Brain microvascular endothelial cell (primary cell): Measurements from ENCODE around the gene EIF3K.

Experiments
- DNase-seq: peaks from one replicate; pipeline ENCODE4 v3.0.0-alpha.2; 2020
- H3K27ac ChIP-seq: fragments of 250-450 bp; sonication (Bioruptor Pico); 2 replicates; pipeline ENCODE4 v1.5.1; 2020; ENCODE audit warnings: mild to moderate bottlenecking, moderate library complexity
- H3K27me3 ChIP-seq: fragments of 250-450 bp; sonication (Bioruptor Pico); replicated peaks from 2 replicates; pipeline ENCODE4 v1.5.1; 2020; ENCODE audit warnings: mild to moderate bottlenecking
- H3K36me3 ChIP-seq: fragments of 250-450 bp; sonication (Bioruptor Pico); replicated peaks from 2 replicates; pipeline ENCODE4 v1.5.1; 2020; ENCODE audit warnings: mild to moderate bottlenecking
- H3K4me3 ChIP-seq: 2 replicates; pipeline ENCODE4 v1.5.1; 2011; ENCODE audit warnings: low read depth, mild to moderate bottlenecking, control low read depth, low read length, moderate library complexity
- in situ Hi-C: cut with HindIII; loops from 2 replicates; pipeline ENCODE4 v1.10.0; 2017; ENCODE audit warnings: low sequenced_read_pairs, low pct_ligation_motif_present
- TF ChIP-seq, protein P1 (sequence below): IDR thresholded peaks from 2 replicates; pipeline ENCODE4 v1.5.1; 2011; ENCODE audit warnings: low read depth, mild to moderate bottlenecking, moderate library complexity, low read length, control low read depth, inconsistent platforms; ENCODE audit errors: missing control alignments

EIF3K gene

DNA sequence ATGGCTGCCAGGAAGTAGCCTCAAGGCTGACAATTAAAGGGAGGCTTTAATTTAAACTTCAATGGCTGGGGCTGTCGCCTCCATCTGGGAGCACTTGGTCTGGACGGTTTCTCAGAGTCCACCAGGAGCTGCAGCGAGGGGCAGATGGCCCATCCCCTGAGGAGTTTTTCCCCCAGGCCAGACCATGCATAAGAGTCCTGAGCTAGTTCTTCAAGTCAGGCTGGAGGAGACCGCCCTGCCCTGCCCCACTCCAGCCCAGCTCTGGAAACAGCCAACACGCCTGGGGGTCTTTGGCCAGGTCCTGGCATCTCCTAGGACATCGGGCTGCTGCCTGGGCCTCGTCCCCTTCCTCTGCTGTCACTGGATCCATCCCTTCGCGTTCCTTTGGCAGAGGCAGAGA lies 23.2 kb downstream of the EIF3K start:
- H3K36me3 ChIP-seq = peaks cover 3% of the 10 kb centered on the region
- H3K27ac ChIP-seq = no peak overlapping the region
- in situ Hi-C loops = no loop called here
- TF ChIP-seq, protein P1, sequence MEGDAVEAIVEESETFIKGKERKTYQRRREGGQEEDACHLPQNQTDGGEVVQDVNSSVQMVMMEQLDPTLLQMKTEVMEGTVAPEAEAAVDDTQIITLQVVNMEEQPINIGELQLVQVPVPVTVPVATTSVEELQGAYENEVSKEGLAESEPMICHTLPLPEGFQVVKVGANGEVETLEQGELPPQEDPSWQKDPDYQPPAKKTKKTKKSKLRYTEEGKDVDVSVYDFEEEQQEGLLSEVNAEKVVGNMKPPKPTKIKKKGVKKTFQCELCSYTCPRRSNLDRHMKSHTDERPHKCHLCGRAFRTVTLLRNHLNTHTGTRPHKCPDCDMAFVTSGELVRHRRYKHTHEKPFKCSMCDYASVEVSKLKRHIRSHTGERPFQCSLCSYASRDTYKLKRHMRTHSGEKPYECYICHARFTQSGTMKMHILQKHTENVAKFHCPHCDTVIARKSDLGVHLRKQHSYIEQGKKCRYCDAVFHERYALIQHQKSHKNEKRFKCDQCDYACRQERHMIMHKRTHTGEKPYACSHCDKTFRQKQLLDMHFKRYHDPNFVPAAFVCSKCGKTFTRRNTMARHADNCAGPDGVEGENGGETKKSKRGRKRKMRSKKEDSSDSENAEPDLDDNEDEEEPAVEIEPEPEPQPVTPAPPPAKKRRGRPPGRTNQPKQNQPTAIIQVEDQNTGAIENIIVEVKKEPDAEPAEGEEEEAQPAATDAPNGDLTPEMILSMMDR = no peak
- H3K27me3 ChIP-seq = no peaks in the 10 kb centered on the region
- no peak for DNase-seq
- H3K4me3 ChIP-seq = no peak overlapping the region

DNA sequence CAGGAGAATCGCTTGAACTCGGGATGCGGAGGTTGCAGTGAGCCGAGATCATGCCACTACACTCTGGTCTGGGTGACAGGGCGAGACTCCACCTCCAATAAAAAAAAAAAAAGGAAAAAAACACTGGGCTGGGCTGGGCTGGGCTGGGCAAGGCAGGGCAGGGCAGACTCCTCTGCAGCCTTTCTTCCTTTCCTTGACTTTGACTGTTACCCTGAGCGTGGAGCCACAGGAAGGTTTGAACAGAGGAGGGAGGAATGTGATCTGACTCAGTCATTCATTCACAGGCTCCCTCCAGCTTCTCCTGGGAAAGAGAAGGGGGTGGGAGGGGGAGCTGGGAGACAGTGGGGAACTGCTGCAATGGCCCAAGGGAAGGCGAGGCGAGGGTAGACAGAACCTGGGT lies 25.7 kb downstream of the EIF3K start:
- in situ Hi-C loops = no loop called here
- no peak overlapping the region for H3K4me3 ChIP-seq
- H3K36me3 ChIP-seq = no peaks in the 10 kb centered on the region
- no peaks in the 10 kb centered on the region for H3K27me3 ChIP-seq
- H3K27ac ChIP-seq = no peak overlapping the region
- TF ChIP-seq, protein P1 = no peak
- no peak for DNase-seq

GRCh38 chr19:38647368-38647965 lies 28.5 kb downstream of the EIF3K start, which contains the start of gene ACTN4:
Gene ACTN4, plus strand, starts transcription at chr19:38647649. Its CDS starts 97 bp downstream, at chr19:38647746.
- H3K27ac ChIP-seq = peak within 1 kb of the TSS; percentile 33
- TF ChIP-seq, protein P1 = no peak
- no peaks in the 10 kb centered on the region for H3K27me3 ChIP-seq
- in situ Hi-C loops = no loop called here
- H3K36me3 ChIP-seq = no peaks in the 10 kb centered on the region
- H3K4me3 ChIP-seq = peak within 1 kb of the TSS; percentile 94
- peak; percentile 97 for DNase-seq

DNA sequence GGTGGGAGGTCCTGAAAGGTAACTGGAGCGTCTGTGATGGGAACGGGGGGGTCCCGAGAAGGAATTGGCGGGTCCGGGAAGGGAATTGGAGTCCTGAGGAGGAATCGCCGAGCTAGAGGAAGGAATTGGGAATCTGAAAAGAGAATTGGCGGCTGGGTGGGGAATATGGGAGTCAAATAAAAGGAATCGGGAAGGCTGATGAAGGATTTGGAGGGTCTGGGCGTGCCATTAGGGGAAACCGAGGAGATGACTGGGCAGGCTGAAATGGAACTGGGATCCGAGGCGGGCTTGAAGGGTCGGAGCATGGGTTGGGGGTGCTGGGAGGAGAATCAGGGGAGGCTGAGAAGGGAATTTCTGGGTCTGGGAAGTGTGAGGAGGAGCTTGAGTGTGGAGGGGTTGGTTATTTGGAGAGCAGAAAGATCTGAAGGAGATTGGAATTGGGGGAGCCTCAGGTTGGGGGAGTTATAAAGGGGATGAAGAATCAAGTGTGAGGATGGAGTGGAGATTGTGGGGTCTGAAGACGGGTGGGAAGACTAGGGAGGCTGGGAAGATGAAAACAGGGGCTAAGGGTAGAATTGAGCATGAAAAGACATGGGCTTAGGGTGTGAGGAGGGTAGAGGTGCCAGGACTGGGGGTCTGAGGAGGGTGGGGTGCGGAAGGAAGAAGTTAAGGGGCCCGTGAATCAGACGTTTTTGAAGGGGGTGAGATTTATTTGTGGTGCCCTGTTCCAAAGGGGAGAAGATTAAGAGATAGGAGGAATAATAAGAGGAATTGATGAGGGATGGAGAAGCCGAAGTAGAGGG lies 29.2 kb downstream of the EIF3K start:
- in situ Hi-C loops = no loop called here
- TF ChIP-seq, protein P1 = no peak

GRCh38 chr19:38648769-38649304 lies 29.8 kb downstream of the EIF3K start:
- no peaks in the 10 kb centered on the region for H3K36me3 ChIP-seq
- H3K27ac ChIP-seq = peak overlapping the region; percentile 22
- no peaks in the 10 kb centered on the region for H3K27me3 ChIP-seq
- in situ Hi-C loops = no loop called here
- DNase-seq = no peak
- H3K4me3 ChIP-seq = peak overlapping the region; percentile 94
- TF ChIP-seq, protein P1 = no peak

More for the DNA sequence above, 29.2 kb downstream of the EIF3K start:
- Histone ChIP-seq H3K4me3 (peak overlapping the region; percentile 94), H3K27ac (peak overlapping the region; percentile 22), H3K36me3 (no peaks in the 10 kb centered on the region), H3K27me3 (no peaks in the 10 kb centered on the region)
- no peak for DNase-seq
